Rectal smooth muscle tissue (tissue), 1 donor: ENCODE data around the gene C14orf132.

ENCODE experiments used
- H3K27ac ChIP-seq: one replicate; pipeline ENCODE4 v1.7.0; 2013; ENCODE audit warnings: low read depth, low read length, inconsistent platforms
- H3K27me3 ChIP-seq: one replicate; pipeline ENCODE4 v1.7.0; 2013; ENCODE audit warnings: low read length; ENCODE audit not compliant: control insufficient read depth, insufficient read depth
- H3K36me3 ChIP-seq: one replicate; pipeline ENCODE4 v1.7.0; 2013; ENCODE audit warnings: low read length; ENCODE audit not compliant: control insufficient read depth, insufficient read depth
- H3K4me1 ChIP-seq: one replicate; pipeline ENCODE4 v1.7.0; 2013; ENCODE audit warnings: low read length; ENCODE audit not compliant: control insufficient read depth, insufficient read depth
- H3K4me3 ChIP-seq: one replicate; pipeline ENCODE4 v1.7.0; 2013; ENCODE audit warnings: low read length
- H3K9ac ChIP-seq: one replicate; pipeline ENCODE4 v1.7.0; 2013; ENCODE audit warnings: low read length

Gene C14orf132

DNA sequence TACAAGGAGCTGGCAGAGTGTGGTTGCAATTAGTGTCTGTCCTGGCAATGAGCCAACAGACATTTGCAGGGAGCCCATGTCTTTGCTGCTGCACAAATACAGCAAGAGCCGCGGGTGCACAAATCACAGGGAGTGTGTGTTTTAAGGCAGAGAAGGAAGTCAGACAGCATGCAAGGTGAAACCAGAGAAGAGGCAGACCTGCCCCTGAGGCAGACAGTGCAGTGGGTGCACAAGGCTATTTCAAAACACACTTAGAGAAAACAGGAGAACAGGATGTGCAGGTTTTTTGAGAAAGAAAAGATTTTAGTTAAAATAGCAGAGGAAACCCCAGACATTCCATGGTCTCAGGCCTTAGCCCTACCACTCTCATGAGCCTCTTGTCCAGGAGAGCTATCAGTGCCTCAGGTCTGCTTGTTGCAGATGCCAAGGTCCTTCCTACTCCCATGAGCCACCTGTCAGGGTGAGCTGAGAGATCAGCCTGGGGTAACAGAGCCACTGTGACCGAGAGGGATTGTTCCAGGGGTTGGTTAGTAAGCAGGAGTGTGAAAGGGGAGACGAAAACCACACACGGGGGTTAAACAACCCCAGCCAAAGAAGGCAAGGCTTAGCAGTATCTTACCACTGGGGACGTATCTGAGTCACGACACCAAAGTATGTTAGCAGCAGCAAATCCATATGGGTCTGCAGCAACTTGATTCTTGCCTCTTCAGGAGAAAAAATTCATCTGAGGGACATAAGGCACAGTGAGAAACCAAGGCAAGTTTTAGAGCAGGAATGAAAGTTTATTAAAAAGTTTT lies 78.1 kb downstream of the C14orf132 start:
- H3K27me3 ChIP-seq: no peaks in the 10 kb centered on the region
- no peaks in the 10 kb centered on the region for H3K36me3 ChIP-seq
- no peaks in the 10 kb centered on the region for H3K4me1 ChIP-seq
- H3K9ac ChIP-seq: no peak overlapping the region
- no peak overlapping the region for H3K27ac ChIP-seq
- H3K4me3 ChIP-seq: no peak overlapping the region

DNA sequence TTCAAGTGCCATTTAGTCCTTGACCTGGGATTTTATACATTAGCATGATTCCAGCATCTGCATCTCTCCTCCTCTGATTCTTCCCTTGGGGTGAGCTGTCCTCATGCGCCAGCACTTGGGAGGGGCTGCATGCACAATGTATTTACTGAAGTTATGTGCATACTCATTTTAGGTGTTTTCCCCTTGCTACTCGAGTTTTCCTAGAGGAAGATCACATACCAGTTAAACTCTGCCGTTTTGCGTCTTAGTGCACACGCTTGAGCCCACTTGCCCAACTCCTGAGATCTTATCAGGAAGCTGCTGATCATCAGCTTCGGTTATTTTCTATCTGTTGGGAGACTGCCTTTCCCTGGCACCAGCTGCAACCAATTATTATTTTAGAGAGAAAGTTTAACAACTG lies 78.8 kb downstream of the C14orf132 start:
- Histone ChIP-seq H3K9ac (no peak overlapping the region), H3K4me1 (no peaks in the 10 kb centered on the region), H3K27me3 (no peaks in the 10 kb centered on the region)

GRCh38 chr14:96118391-96118790 lies 79.2 kb downstream of the C14orf132 start:
- no peak overlapping the region for H3K9ac ChIP-seq
- H3K27ac ChIP-seq: no peak overlapping the region
- H3K36me3 ChIP-seq: no peaks in the 10 kb centered on the region
- no peaks in the 10 kb centered on the region for H3K27me3 ChIP-seq
- no peaks in the 10 kb centered on the region for H3K4me1 ChIP-seq
- H3K4me3 ChIP-seq: no peak overlapping the region

More for the DNA sequence above, 78.8 kb downstream of the C14orf132 start:
- no peak overlapping the region for H3K4me3 ChIP-seq
- no peaks in the 10 kb centered on the region for H3K36me3 ChIP-seq
- no peak overlapping the region for H3K27ac ChIP-seq

DNA sequence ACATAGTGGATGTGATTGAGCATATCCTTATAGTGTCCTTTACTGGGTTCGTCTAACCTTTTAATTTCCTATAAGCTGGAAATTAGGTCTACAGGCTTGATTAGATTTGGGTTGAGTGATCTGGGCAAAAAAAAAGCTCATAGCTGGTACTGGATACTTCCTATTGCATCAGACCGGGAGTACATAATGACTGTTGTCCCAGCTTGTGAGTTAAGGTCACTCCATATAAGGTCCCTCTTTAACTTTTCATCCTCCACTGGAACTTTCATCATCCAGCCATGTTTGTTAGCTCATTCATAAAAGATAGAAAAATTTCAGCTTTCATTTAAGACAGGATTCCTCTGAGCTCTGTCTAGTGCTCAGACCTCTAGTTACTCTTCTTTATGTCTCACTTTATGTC lies 80.8 kb downstream of the C14orf132 start:
- H3K27me3 ChIP-seq: no peaks in the 10 kb centered on the region
- H3K9ac ChIP-seq: no peak overlapping the region
- H3K27ac ChIP-seq: no peak overlapping the region
- no peaks in the 10 kb centered on the region for H3K36me3 ChIP-seq
- no peak overlapping the region for H3K4me3 ChIP-seq
- H3K4me1 ChIP-seq: no peaks in the 10 kb centered on the region

DNA sequence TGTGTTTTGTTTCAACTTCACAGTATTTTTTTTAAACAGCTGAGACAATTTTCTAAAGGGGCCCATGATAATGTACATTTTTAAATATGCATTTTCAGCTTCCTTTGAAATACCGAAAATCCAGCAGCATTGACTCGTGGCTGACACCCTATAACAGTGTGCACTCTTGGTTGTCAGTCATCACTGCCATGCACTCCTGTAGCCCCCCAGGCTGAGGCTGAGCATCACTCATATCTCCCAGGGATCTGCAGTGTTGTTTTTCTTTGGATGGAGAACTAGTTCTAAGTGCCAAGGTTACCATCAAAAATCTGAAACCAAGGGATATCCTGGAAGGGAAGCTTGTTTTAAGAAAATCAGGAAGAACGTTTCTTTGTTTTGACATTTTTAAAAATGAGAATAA lies 81.2 kb downstream of the C14orf132 start:
- H3K4me3 ChIP-seq: no peak overlapping the region
- no peak overlapping the region for H3K27ac ChIP-seq
- no peaks in the 10 kb centered on the region for H3K4me1 ChIP-seq
- H3K9ac ChIP-seq: no peak overlapping the region
- H3K27me3 ChIP-seq: no peaks in the 10 kb centered on the region
- H3K36me3 ChIP-seq: no peaks in the 10 kb centered on the region

DNA sequence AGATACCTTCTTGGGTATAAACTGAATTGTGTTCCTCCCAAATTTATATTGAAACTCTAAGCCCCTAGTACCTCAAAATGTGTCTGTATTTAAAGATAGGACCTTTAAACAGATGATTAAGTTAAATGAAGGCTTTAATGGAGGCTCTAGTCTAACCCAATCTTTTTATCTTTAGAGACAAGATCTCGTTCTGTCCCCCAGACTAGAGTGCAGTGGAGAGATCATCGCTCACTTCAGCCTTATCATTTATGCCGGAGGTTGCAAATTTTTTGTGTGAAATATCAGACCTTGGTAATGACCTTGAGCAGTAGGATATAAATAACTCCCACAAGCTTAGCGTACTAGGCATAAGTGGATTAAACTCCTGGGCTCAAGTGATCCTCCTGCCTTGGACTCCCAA lies 81.8 kb downstream of the C14orf132 start:
- Histone ChIP-seq H3K4me1 (no peaks in the 10 kb centered on the region), H3K36me3 (no peaks in the 10 kb centered on the region), H3K4me3 (no peak overlapping the region), H3K27ac (no peak overlapping the region), H3K9ac (no peak overlapping the region), H3K27me3 (no peaks in the 10 kb centered on the region)

DNA sequence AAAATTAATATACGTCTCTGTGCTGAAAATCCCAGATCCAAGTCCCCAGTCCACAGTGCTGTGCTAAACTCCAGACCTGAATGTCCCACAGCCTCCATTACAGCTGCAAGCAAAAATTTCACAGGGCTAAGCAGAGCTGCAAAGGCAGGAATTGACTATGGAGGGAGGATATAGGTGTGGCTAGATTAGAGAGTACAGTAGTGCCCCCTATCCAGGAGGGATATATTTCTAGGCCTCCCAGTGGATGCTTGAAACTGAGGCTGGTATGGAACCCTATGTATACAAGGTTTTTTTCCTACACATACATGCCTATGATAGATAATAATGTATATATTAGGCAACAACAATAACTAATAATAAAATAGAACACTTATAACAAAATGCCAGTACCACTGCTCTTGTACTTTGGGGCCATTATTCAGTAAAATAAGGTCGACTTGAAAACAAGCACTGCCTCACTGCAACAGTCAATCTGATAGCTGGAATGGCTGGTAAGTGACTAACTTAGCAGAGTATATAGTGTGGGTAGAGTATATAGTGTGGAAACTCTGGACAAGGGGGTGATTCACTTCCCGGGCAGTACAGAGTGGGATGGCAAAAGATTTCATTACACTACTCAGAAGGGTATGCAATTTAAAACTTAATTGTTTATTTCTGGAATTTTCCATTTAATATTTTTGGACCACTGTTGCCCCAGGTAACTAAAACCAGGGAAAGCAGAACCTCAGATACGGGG lies 82.7 kb downstream of the C14orf132 start:
- H3K27ac ChIP-seq: no peak overlapping the region
- no peak overlapping the region for H3K4me3 ChIP-seq
- H3K36me3 ChIP-seq: no peaks in the 10 kb centered on the region
- no peaks in the 10 kb centered on the region for H3K27me3 ChIP-seq
- no peaks in the 10 kb centered on the region for H3K4me1 ChIP-seq
- no peak overlapping the region for H3K9ac ChIP-seq

DNA sequence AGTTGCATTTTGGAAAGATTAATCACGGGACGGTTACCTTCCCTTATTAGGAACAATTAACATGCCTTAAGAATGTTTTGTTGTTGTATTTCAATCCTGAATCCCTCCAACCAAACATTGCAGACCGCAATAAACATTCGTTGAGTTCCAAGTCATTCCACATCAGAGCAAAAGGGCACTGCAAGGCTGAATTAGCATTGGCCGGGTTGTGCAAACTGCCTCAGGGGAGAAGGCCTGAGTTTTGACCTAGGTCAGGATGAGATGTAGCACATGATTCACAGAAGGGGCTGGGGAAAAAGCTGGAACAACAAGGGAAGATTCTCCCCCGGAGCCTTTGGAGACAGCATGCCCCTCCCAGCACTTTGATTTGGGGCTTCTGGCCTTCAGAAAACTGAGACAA lies 83.3 kb downstream of the C14orf132 start:
- Histone ChIP-seq H3K9ac (no peak overlapping the region), H3K27me3 (no peaks in the 10 kb centered on the region), H3K4me1 (no peaks in the 10 kb centered on the region), H3K27ac (no peak overlapping the region), H3K36me3 (no peaks in the 10 kb centered on the region), H3K4me3 (no peak overlapping the region)

DNA sequence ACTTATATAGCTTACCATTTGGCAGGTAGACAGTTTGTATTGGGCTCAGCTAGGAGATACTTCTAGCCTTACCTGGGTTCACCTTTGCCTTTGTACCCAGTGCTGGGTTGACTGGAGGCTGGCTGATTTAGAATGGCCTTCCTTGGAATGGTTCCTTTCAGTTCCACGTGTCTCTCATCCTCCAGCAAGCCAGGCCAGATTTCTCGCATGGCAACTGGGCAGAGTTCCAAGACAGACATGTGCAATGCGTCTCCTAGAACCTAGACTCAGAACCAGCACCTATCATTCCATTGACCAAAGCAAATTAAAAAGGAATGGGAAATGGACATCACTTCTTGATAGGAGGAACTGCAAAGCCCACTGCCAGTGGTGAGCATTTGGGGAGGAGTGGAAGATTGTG lies 86.4 kb downstream of the C14orf132 start:
- H3K4me1 ChIP-seq: no peaks in the 10 kb centered on the region
- H3K27me3 ChIP-seq: no peaks in the 10 kb centered on the region
- no peak overlapping the region for H3K9ac ChIP-seq
- no peaks in the 10 kb centered on the region for H3K36me3 ChIP-seq
- H3K27ac ChIP-seq: no peak overlapping the region
- no peak overlapping the region for H3K4me3 ChIP-seq

DNA sequence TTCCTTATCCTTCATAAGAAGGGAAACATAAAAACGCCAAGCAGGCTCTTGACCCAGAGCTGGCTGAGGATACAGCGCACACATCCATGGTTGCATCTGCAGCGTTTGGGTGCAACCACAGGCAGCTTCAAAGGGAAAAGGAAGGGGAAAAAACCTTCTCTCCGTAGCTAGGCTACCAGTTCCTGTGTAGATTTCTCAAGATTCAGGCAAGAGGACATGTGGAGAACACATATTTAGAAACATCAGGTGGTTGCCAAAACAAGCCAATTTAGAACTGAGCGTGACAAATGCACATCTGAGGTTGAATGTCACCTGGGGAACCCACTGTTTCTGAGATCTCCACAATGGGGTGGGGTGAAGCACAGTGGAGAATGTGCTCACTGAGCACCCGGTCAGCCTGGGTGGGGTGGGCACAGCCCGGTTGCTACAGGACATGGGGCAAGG lies 87.2 kb downstream of the C14orf132 start:
- H3K27me3 ChIP-seq: no peaks in the 10 kb centered on the region
- H3K9ac ChIP-seq: no peak overlapping the region
- H3K36me3 ChIP-seq: no peaks in the 10 kb centered on the region
- H3K27ac ChIP-seq: no peak overlapping the region
- H3K4me1 ChIP-seq: no peaks in the 10 kb centered on the region
- H3K4me3 ChIP-seq: no peak overlapping the region

DNA sequence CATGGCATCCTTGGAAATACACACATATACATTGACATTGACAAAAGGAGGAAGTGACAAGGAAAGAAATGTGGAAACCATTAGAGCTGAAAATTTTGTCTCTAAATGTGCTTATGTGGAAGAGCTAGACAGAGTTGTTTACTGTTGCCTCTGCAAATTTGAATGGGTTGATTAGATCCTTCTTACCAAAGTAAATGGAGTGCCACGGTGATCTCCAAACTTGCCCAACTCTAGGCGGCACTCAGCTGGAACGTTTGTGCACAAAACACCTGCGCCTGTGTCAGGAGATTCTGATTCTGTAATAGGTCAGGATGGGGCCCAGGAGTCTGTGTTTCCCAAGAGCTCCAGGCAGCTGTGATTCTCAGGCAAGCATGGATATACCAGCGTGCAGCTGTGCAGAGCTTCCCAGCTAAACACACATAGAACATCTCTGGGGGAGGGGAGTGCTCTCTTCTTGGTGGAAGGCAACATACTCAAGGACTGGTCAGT lies 87.7 kb downstream of the C14orf132 start:
- Histone ChIP-seq H3K4me1 (no peaks in the 10 kb centered on the region), H3K27me3 (no peaks in the 10 kb centered on the region), H3K36me3 (no peaks in the 10 kb centered on the region), H3K9ac (no peak overlapping the region), H3K4me3 (no peak overlapping the region), H3K27ac (no peak overlapping the region)

- Histone ChIP-seq H3K27me3 (no peaks in the 10 kb centered on the region), H3K36me3 (no peaks in the 10 kb centered on the region), H3K27ac (no peak overlapping the region), H3K4me1 (no peaks in the 10 kb centered on the region), H3K4me3 (no peak overlapping the region), H3K9ac (no peak overlapping the region)
These were observed 90.1 kb downstream of the C14orf132 start for GRCh38 chr14:96129128-96129736.
